BE2C (cell line): ENCODE results near the gene HECW1.

ENCODE experiments used
- DNase-seq: peaks from one replicate; pipeline ENCODE4 v3.0.0-alpha.2; 2020
- H3K27me3 ChIP-seq: fragments of 250-450 bp; sonication (Bioruptor Pico); 2 replicates; pipeline ENCODE4 v1.5.1; 2020; ENCODE audit warnings: mild to moderate bottlenecking
- H3K36me3 ChIP-seq: fragments of 250-450 bp; sonication (Bioruptor Pico); 2 replicates; pipeline ENCODE4 v1.5.1; 2020; ENCODE audit warnings: mild to moderate bottlenecking
- H3K4me1 ChIP-seq: fragments of 250-450 bp; sonication (Bioruptor Pico); 2 replicates; pipeline ENCODE4 v1.5.1; 2020
- H3K4me3 ChIP-seq: 2 replicates; pipeline ENCODE4 v1.5.1; 2011; ENCODE audit warnings: low read depth, low read length
- H3K9me3 ChIP-seq: fragments of 250-450 bp; sonication (Bioruptor Pico); 2 replicates; pipeline ENCODE4 v1.5.1; 2020
- CTCF ChIP-seq: IDR thresholded peaks from 2 replicates; pipeline ENCODE4 v1.5.1; 2012; ENCODE audit warnings: mild to moderate bottlenecking, low read depth, low read length

The HECW1 gene

GRCh38 chr7:43441231-43442130 is 329.0 kb downstream of the HECW1 start:
- no peak for DNase-seq

GRCh38 chr7:43443381-43443780 is 330.9 kb downstream of the HECW1 start:
- no peaks in the 10 kb centered on the region for H3K4me1 ChIP-seq
- H3K9me3 ChIP-seq, result no peaks in the 10 kb centered on the region
- peaks cover 5% of the 10 kb centered on the region for H3K27me3 ChIP-seq
- H3K36me3 ChIP-seq, result no peaks in the 10 kb centered on the region
- no peak for DNase-seq
- no peak overlapping the region for H3K4me3 ChIP-seq
- no peak for TF ChIP-seq CTCF

More at GRCh38 chr7:43441231-43442130, 329.0 kb downstream of the HECW1 start:
- Histone ChIP-seq H3K27me3 (peaks cover 5% of the 10 kb centered on the region), H3K4me1 (no peaks in the 10 kb centered on the region), H3K9me3 (no peaks in the 10 kb centered on the region), H3K36me3 (no peaks in the 10 kb centered on the region), H3K4me3 (no peak overlapping the region)
- no peak for TF ChIP-seq CTCF

- no peak for DNase-seq
- Histone ChIP-seq H3K27me3 (peaks cover 5% of the 10 kb centered on the region), H3K4me1 (no peaks in the 10 kb centered on the region), H3K4me3 (no peak overlapping the region), H3K9me3 (no peaks in the 10 kb centered on the region), H3K36me3 (no peaks in the 10 kb centered on the region)
- no peak for TF ChIP-seq CTCF
Measured at GRCh38 chr7:43444711-43445578, 332.5 kb downstream of the HECW1 start.

- Histone ChIP-seq H3K36me3 (no peaks in the 10 kb centered on the region), H3K4me1 (no peaks in the 10 kb centered on the region), H3K27me3 (peaks cover 5% of the 10 kb centered on the region), H3K4me3 (no peak overlapping the region), H3K9me3 (no peaks in the 10 kb centered on the region; the same call in 1 of the 2 replicates)
- TF ChIP-seq CTCF, result no peak
- no peak for DNase-seq
Measured at GRCh38 chr7:43449577-43449976, 337.1 kb downstream of the HECW1 start.

- no peaks in the 10 kb centered on the region for H3K4me1 ChIP-seq
- no peak overlapping the region for H3K4me3 ChIP-seq
- TF ChIP-seq CTCF, result no peak
- H3K36me3 ChIP-seq, result no peaks in the 10 kb centered on the region
- no peaks in the 10 kb centered on the region; the same call in 1 of the 2 replicates for H3K9me3 ChIP-seq
- no peaks in the 10 kb centered on the region; the same call in 1 of the 2 replicates for H3K27me3 ChIP-seq
- no peak for DNase-seq
Measured at GRCh38 chr7:43450894-43451293, 338.4 kb downstream of the HECW1 start.
